H54 (cell line): Measurements from ENCODE around the gene DHX29.

Experiments used
- DNase-seq: peaks from one replicate; pipeline ENCODE4 v3.0.0; 2011; ENCODE audit warnings: low spot score, mixed read lengths; ENCODE audit not compliant: insufficient read length
- FAIRE-seq: peaks from 3 replicates; lab custom pipeline; 2011; peaks lifted over from hg19 to GRCh38; lab: Jason Lieb, UNC
- POLR2A ChIP-seq: IDR thresholded peaks from 2 replicates; pipeline ENCODE4 v1.6.1; 2011; ENCODE audit warnings: low read depth, mild to moderate bottlenecking, low read length

DHX29 gene

GRCh38 chr5:55232271-55232984 is 75.1 kb downstream of the DHX29 start:
- FAIRE-seq = no peak
- no peak for TF ChIP-seq POLR2A
- DNase-seq = peak; percentile 49

- DNase-seq = no peak
- TF ChIP-seq POLR2A = no peak
- FAIRE-seq = no peak
These were observed 75.6 kb downstream of the DHX29 start for GRCh38 chr5:55231919-55232270.

DNA sequence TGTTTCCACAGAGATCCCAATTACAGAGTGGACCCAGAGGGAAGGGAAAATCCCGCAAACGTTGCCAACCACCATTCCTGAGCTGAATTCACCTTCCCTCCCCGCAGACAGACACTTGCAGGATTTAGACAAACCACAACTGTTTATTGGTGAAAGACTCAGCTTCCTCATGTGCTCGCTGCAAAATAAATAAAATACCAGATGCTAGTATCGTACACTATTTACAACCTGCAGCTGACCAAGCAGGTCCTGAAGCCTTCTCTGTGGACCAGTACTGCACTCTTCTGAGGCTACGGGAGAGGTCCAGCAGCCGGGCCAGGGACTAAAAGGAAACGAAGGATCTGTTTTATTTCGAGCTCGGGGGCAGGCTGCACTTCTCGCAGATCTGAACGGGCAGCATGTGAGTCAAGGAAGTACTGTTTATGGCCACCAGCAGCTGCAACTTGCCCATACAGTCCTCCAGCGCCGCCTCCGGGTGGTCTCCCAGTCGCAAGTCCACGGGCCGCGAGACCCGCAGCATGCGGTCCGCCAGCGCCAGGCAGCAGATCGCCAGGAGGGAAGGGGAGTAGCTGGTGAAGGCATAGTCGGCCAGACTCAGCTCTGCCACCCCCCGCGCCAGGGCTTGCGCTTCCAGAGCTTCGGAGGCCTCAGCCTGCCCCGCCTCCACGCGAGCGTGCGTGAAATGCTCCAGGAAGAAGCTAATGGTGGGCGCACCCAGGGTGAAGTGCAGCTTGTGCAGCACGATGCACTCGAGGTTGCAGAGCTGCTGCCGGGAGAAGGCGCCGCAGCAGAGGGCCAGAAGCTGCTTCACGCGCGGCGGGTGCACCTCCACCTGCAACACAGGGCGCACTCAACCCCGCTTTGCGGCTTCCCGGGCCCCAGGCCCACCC is 76.2 kb downstream of the DHX29 start:
- FAIRE-seq (no peak), DNase-seq (no peak)
- no peak for TF ChIP-seq POLR2A

DNA sequence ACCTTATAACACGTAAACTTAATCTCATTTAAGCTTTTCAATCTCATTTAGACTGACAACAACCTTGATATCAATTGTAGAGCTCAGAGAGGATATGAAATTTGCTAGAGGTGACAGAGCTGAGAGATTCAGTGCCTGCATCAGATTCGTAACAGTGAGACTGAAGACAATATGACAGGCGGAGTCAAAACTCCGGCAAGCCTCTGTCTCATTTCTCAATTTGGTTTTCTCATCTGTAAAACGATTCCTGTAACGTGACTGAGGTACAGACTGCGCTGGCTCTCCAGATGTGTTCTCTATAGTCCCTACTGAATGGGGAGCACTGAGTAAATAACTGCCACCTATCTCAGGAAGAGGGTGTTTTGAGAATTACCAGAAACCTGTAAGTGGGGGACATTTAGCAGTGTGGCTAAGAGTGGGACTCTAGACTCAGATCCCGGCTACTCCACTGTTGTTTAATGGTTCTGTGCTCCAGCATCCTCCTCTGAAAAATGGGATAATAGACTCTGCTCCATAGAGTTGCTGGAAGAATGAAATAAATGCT is 77.3 kb downstream of the DHX29 start:
- FAIRE-seq (no peak), DNase-seq (no peak)
- TF ChIP-seq POLR2A = no peak

GRCh38 chr5:55227664-55228430 is 79.6 kb downstream of the DHX29 start:
- FAIRE-seq (no peak), DNase-seq (no peak)
- TF ChIP-seq POLR2A = no peak

- DNase-seq = peak; percentile 81
- no peak for FAIRE-seq
- TF ChIP-seq POLR2A = no peak
These were observed 80.4 kb downstream of the DHX29 start, which contains the start of gene MCIDAS for GRCh38 chr5:55226934-55227663. Gene MCIDAS, minus strand, starts transcription at chr5:55227315. Its CDS starts 177 bp downstream, at chr5:55227138.

- FAIRE-seq (no peak), DNase-seq (peak; percentile 89)
These were observed 81.2 kb downstream of the DHX29 start for GRCh38 chr5:55226027-55226933.

DNA sequence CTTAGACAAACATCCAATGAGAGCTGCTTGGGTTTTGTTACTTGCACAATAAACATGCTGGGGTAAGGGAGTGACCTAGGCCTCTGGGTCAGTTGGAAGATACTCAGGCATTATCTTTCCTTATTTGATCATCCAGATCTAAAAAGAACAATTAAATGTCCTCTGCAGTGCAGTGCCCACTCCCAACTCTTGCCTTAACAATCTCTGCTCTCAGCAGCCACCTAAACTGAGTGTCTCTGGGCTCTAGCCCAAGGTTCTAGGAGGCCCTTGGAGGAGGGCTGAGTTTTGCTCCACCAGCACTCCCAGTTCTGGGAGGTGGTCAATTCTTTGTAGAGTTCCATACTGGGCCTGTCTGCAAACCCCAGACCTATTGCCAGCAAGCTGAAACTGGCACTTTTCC is 82.1 kb downstream of the DHX29 start:
- FAIRE-seq (no peak), DNase-seq (no peak)
- no peak for TF ChIP-seq POLR2A

More at GRCh38 chr5:55226027-55226933, 81.2 kb downstream of the DHX29 start:
- TF ChIP-seq POLR2A = no peak; the same call in 1 of the 2 replicates

- FAIRE-seq (no peak), DNase-seq (no peak)
- TF ChIP-seq POLR2A = no peak
These were observed 83.7 kb downstream of the DHX29 start for GRCh38 chr5:55223812-55224240.

- FAIRE-seq (no peak), DNase-seq (no peak)
- no peak for TF ChIP-seq POLR2A
These were observed 84.3 kb downstream of the DHX29 start for GRCh38 chr5:55222985-55223811.

DNA sequence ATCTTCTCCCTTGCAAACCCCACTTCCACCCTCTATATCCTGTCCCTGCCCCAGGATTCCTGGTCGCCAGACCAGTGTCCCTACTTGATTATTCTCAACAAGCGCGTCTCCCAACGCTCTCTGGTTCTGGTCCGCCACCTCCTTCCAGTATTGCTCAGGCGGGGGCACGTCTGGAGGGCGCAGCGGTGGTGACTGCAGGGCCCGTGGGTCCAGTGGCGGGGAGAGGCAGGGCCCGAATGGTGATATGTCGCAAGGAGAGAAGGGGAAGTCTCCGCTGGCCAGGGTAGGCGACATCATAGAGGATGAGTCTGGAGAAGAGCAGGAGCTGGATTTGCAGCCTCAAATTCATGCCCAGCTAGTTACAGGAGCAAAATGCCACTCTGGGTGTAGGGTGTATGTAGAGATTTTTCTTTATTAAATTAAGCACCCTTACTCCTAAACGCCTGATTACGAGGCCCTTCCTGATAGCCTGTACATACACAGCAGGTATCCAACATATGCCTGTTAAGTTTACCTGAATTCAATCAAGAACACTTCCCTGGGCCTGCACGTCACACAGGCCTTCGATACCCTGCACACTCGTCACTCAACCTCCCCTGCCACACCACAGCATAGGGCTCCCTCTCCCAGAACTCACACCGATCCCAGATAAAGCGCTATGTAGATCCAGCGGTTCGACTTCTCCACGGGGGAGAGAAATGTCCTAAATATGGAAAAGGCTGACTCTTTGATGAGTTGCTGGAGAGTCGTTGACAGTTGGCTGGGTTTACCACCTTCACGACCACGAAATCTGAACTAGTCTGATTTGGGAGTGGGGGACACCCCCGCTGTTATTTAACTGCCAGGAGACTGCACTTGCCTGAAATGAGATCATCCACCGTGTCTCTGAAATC is 85.2 kb downstream of the DHX29 start:
- FAIRE-seq = no peak
- no peak for DNase-seq
- no peak for TF ChIP-seq POLR2A
